Effector CD8-positive, alpha-beta T cell (primary cell): Measurements from ENCODE around the gene EPHB1.
"Not testable (repeated sequence)": the region's sequence is repeated elsewhere in the genome, so short reads cannot be mapped to it uniquely, and the experiment has no call there.

ENCODE experiments used
- DNase-seq: peaks from one replicate; lab custom pipeline; 2025; lab: John Stamatoyannopoulos, UW

The EPHB1 gene

GRCh38 chr3:135047061-135047460 lies 252.0 kb downstream of the EPHB1 start:
- no peak for DNase-seq

GRCh38 chr3:135050536-135050935 lies 255.5 kb downstream of the EPHB1 start:
- DNase-seq: no peak

GRCh38 chr3:135051409-135051973 lies 256.4 kb downstream of the EPHB1 start:
- no peak for DNase-seq

GRCh38 chr3:135055449-135055848 lies 260.4 kb downstream of the EPHB1 start:
- no peak for DNase-seq

GRCh38 chr3:135056084-135056730 lies 261.1 kb downstream of the EPHB1 start:
- no peak for DNase-seq

GRCh38 chr3:135056733-135057310 lies 261.8 kb downstream of the EPHB1 start:
- DNase-seq: no peak

GRCh38 chr3:135057996-135058395 lies 262.9 kb downstream of the EPHB1 start:
- no peak for DNase-seq

GRCh38 chr3:135059580-135059979 lies 264.5 kb downstream of the EPHB1 start:
- DNase-seq: no peak

- DNase-seq: not testable (repeated sequence)
These were observed 272.0 kb downstream of the EPHB1 start for GRCh38 chr3:135066844-135067727.

GRCh38 chr3:135068011-135068410 lies 273.0 kb downstream of the EPHB1 start:
- no peak for DNase-seq

- DNase-seq: no peak
These were observed 274.3 kb downstream of the EPHB1 start for GRCh38 chr3:135069406-135069805.

- no peak for DNase-seq
These were observed 276.4 kb downstream of the EPHB1 start for GRCh38 chr3:135071483-135071882.

GRCh38 chr3:135072431-135072830 lies 277.4 kb downstream of the EPHB1 start:
- DNase-seq: no peak

- DNase-seq: no peak
These were observed 280.1 kb downstream of the EPHB1 start for GRCh38 chr3:135075157-135075556.

- no peak for DNase-seq
These were observed 281.3 kb downstream of the EPHB1 start for GRCh38 chr3:135076341-135076740.

- DNase-seq: no peak
These were observed 282.1 kb downstream of the EPHB1 start for GRCh38 chr3:135077186-135077585.

- no peak for DNase-seq
These were observed 283.2 kb downstream of the EPHB1 start for GRCh38 chr3:135078283-135078682.

GRCh38 chr3:135079095-135079494 lies 284.0 kb downstream of the EPHB1 start:
- no peak for DNase-seq

GRCh38 chr3:135081451-135081850 lies 286.4 kb downstream of the EPHB1 start:
- no peak for DNase-seq

GRCh38 chr3:135081856-135082434 lies 286.9 kb downstream of the EPHB1 start:
- DNase-seq: no peak

GRCh38 chr3:135082706-135083105 lies 287.6 kb downstream of the EPHB1 start:
- no peak for DNase-seq

- DNase-seq: no peak
These were observed 288.1 kb downstream of the EPHB1 start for GRCh38 chr3:135083179-135083578.
